ENCODE results near the gene KBTBD4. TPM values are rescaled to one million over a fixed set of nuclear protein-coding genes. Genes with fewer than 3 reads are reported as not detected.

Gene KBTBD4
- total RNA-seq, 1 experiment from 2014 or later = 15.9 TPM

DNA sequence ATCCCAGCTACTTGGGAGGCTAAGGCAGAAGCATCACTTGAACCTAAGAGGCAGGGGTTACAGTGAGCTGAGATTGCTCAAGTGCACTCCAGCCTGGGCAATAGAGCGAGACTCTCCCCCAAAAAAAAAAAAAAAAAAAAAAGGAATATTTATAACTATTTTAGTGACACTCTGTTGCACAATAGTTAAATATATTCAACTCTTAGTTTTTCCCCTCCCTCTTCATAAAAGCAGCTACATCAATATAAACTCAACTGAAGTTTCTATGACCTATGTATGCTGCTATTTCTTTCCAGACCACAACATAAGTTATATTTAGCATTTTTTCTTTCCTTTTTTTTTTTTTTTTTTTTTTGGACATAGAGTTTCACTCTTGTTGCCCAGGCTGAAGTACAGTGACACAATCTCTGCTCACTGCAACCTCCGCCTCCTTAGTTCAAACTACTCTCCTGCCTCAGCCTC is 45.0 kb downstream of the KBTBD4 start:
- Histone ChIP-seq H3K27me3 (ENCODE audit: insufficient read depth, low read length) (no peaks in the 10 kb centered on the region), H4K8ac (replicated peaks; ENCODE audit: insufficient read length, low read depth, low read length) (no peak overlapping the region), H4K5ac (ENCODE audit: insufficient read length, low read depth, low read length) (no peak overlapping the region), H3K9me3 (ENCODE audit: control insufficient read depth, low read depth, low read length) (no peaks in the 10 kb centered on the region), H2BK120ac (ENCODE audit: low read depth, low read length, poor library complexity, severe bottlenecking) (no peak overlapping the region), H3K56ac (ENCODE audit: insufficient read length, low read depth, low read length) (no peak overlapping the region), H3K4me2 (ENCODE audit: insufficient read depth, insufficient read length, low read length) (no peak overlapping the region), H3K4ac (ENCODE audit: low read depth, low read length) (no peak overlapping the region), H3K9ac (ENCODE audit: extremely low read depth, insufficient read length, low read length) (no peak overlapping the region), H3K79me2 (ENCODE audit: insufficient read depth, low read length) (peaks cover 65% of the 10 kb centered on the region; the same call in 1 of the 2 replicates), H3K23me2 (ENCODE audit: insufficient read length, low read depth, low read length, poor library complexity, severe bottlenecking) (no peaks in the 10 kb centered on the region), H2AK5ac (ENCODE audit: insufficient read length, low read length) (no peak overlapping the region), H4K20me1 (ENCODE audit: control insufficient read depth, insufficient read depth, insufficient read length) (no peaks in the 10 kb centered on the region), H2BK12ac (ENCODE audit: insufficient read length, low read depth, low read length) (no peak overlapping the region), H3T11ph (ENCODE audit: low read length) (no peak overlapping the region), H2BK5ac (ENCODE audit: insufficient read length, low read length) (no peak overlapping the region), H3K4me1 (ENCODE audit: insufficient read depth, low read length) (no peaks in the 10 kb centered on the region; the same call in 1 of the 2 replicates), H4K91ac (ENCODE audit: insufficient read length, low read depth, low read length) (no peak overlapping the region), H3K23ac (ENCODE audit: insufficient read length, low read depth, low read length) (no peak overlapping the region), H2AFZ (ENCODE audit: low read length) (no peak overlapping the region), H3K27ac (ENCODE audit: insufficient read length, low read depth, low read length) (no peak overlapping the region), H2BK20ac (ENCODE audit: low read depth, low read length, poor library complexity, severe bottlenecking) (no peak overlapping the region), H3K14ac (ENCODE audit: insufficient read depth, low read length) (no peak overlapping the region), H3K79me1 (ENCODE audit: insufficient read depth, low read depth, low read length, poor library complexity, severe bottlenecking) (no peaks in the 10 kb centered on the region), H2BK15ac (ENCODE audit: low read depth, low read length) (no peak overlapping the region), H3K18ac (ENCODE audit: insufficient read length, low read depth, low read length) (no peak overlapping the region)
- Mint-ChIP-seq H3K9me3 (no peaks in the 10 kb centered on the region), H3K36me3 (ENCODE audit: insufficient read depth in 1 of 3, low read depth in 3 of 3) (peaks cover 2 to 19% (median 3%) of the 10 kb centered on the region in 3 experiments; a peak in 6 of 7 replicates), H3K4me1 (peaks cover 15 to 16% of the 10 kb centered on the region in 2 experiments), H3K27me3 (ENCODE audit: low read depth) (no peaks in the 10 kb centered on the region; the same call in 1 of the 2 replicates), H3K27ac (no peak overlapping the region), H3K4me3 (no peak overlapping the region)
- TF ChIP-seq, protein P1, sequence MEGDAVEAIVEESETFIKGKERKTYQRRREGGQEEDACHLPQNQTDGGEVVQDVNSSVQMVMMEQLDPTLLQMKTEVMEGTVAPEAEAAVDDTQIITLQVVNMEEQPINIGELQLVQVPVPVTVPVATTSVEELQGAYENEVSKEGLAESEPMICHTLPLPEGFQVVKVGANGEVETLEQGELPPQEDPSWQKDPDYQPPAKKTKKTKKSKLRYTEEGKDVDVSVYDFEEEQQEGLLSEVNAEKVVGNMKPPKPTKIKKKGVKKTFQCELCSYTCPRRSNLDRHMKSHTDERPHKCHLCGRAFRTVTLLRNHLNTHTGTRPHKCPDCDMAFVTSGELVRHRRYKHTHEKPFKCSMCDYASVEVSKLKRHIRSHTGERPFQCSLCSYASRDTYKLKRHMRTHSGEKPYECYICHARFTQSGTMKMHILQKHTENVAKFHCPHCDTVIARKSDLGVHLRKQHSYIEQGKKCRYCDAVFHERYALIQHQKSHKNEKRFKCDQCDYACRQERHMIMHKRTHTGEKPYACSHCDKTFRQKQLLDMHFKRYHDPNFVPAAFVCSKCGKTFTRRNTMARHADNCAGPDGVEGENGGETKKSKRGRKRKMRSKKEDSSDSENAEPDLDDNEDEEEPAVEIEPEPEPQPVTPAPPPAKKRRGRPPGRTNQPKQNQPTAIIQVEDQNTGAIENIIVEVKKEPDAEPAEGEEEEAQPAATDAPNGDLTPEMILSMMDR (conservative IDR thresholded peaks at IDR 0.05) = no peak
- DNase-seq = peak; percentile 1
- no CpG with 5 or more reads among the region's 2 CpGs for WGBS (ENCODE audit: extremely low coverage, insufficient read length, low lambda C conversion rate)
